GM12864 (cell line): ENCODE results near the gene BOD1L2.

Source experiments
- DNase-seq: peaks from one replicate; pipeline ENCODE4 v3.0.0-alpha.2; 2011; ENCODE audit warnings: low read depth
- H3K4me3 ChIP-seq: 2 replicates; pipeline ENCODE4 v1.5.1; 2011; ENCODE audit warnings: mild to moderate bottlenecking, low read depth, low read length, control low read depth
- CTCF ChIP-seq: IDR thresholded peaks from 2 replicates; pipeline ENCODE4 v1.5.1; 2011; ENCODE audit warnings: low read depth, mild to moderate bottlenecking, moderate library complexity, low read length, control low read depth, inconsistent platforms; ENCODE audit errors: missing control alignments

Gene BOD1L2

GRCh38 chr18:57150081-57150480 is 3.2 kb downstream of the BOD1L2 start:
- TF ChIP-seq CTCF, result no peak
- H3K4me3 ChIP-seq, result no peak overlapping the region; the same call in 1 of the 2 replicates
- DNase-seq, result no peak

- no peak for TF ChIP-seq CTCF
- H3K4me3 ChIP-seq, result no peak overlapping the region
- DNase-seq, result no peak
Measured at GRCh38 chr18:57150828-57151227, 3.9 kb downstream of the BOD1L2 start.

DNA sequence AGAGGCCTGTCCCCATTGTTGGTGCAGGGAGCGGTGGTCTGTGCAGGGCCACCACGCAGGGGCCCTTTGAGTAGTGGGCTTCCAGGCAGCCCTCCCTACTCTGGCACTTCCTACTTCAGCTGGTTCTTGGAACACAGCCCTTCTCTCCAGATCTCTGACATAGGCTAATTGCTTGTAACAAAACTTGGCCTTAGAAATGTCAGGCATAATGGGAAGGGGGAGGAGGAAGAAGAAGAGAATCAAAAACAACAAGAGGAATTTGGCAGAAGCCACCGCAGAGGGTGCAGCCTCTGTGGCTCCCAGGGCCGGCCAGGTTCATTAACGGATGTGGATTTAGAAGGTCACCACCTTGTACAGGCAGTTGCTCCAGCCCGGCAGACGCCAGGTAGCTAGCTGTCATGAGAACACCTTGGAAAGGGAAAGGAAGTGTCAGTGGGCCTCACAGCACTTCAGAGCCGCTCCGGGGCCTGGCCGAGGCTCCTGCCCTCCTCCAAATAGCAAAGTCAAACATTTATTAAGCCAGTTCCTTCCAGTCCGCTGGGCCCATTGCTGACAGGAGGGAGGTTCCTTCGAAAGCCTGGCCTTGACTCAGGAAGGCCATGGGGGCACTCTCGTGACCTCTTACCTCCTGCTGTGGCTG is 7.4 kb downstream of the BOD1L2 start:
- H3K4me3 ChIP-seq, result no peak overlapping the region
- no peak for DNase-seq
- TF ChIP-seq CTCF, result no peak

GRCh38 chr18:57164401-57164800 is 17.5 kb downstream of the BOD1L2 start:
- no peak overlapping the region for H3K4me3 ChIP-seq
- DNase-seq, result no peak
- TF ChIP-seq CTCF, result no peak

- H3K4me3 ChIP-seq, result no peak overlapping the region
- TF ChIP-seq CTCF, result no peak
- DNase-seq, result no peak
Measured at GRCh38 chr18:57167617-57168308, 20.9 kb downstream of the BOD1L2 start.

DNA sequence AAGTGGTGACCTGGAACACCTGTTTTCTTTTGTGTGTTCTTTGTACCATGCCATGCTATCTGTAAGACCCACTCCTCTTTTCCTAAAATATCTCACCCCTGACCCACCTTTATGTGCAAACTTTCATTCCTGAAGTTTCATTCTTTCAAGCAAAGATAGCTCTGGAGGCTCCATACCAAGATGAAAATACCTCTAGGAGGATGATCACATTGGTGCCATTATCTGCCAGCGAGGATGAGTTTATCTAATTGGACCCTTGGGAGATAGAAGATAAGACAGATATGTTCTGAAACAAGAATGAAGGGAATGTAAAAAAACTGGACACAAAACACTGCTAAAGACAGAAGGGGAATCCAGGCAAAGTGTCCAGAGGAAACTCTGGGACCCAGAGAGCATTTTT is 24.1 kb downstream of the BOD1L2 start:
- DNase-seq, result no peak
- no peak for TF ChIP-seq CTCF
- no peak overlapping the region for H3K4me3 ChIP-seq

GRCh38 chr18:57175532-57175931 is 28.6 kb downstream of the BOD1L2 start:
- H3K4me3 ChIP-seq, result no peak overlapping the region
- TF ChIP-seq CTCF, result no peak
- DNase-seq, result no peak
